ENCODE data around the gene VRK1.

Gene VRK1

DNA sequence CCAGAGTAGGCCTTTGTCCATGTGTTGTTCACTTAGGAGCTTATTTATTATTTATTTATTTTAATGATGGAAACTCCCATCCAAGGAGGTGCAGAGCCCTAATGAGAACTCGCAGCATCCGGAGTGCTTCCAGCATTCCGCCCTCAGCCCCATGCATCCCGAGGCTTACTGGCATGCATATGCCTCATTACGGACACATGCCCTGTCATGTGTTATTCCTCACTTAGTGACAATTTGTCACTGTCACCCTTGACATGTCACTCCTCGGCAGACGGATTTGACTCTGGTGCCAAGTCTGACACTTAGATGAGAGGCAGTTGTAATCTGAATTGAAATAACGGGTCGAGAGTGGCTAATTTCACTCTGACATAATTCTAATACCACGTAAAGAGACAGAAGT lies 132.8 kb downstream of the VRK1 start:
- no peaks in the 10 kb centered on the region for H3K79me1 ChIP-seq (ENCODE audit: low read length)
- no peak overlapping the region for H3K14ac ChIP-seq (ENCODE audit: low read length)
- H3K4me2 ChIP-seq (ENCODE audit: low read length): no peak overlapping the region
- H3K79me2 ChIP-seq (ENCODE audit: control insufficient read depth, insufficient read depth, low read length, poor library complexity): no peaks in the 10 kb centered on the region
- H3K36me3 ChIP-seq (ENCODE audit: control insufficient read depth in 1 of 2, insufficient read depth in 2 of 2, low read length in 2 of 2): no peaks in the 10 kb centered on the region
- no peak overlapping the region for H3K4ac ChIP-seq (ENCODE audit: low read depth, low read length)
- no peak overlapping the region for H2BK120ac ChIP-seq (ENCODE audit: insufficient read depth, low read length, poor library complexity)
- no peak overlapping the region for H2BK5ac ChIP-seq (ENCODE audit: low read depth, low read length, poor library complexity)
- H4K12ac ChIP-seq (ENCODE audit: low read depth, low read length): no peak overlapping the region
- no peak overlapping the region for H3K23ac ChIP-seq (ENCODE audit: low read length)
- no peak overlapping the region for H2AFZ ChIP-seq (ENCODE audit: insufficient read depth, low read length, poor library complexity)
- WGBS (ENCODE audit: extremely low coverage, insufficient coverage, insufficient read length): no CpG with 5 or more reads among the region's 10 CpGs
- H3K9me3 ChIP-seq (ENCODE audit: insufficient read depth, low read depth, low read length): peaks cover 1% of the 10 kb centered on the region
- no peak overlapping the region for H4K91ac ChIP-seq (ENCODE audit: low read depth, low read length)
- no peaks in the 10 kb centered on the region for H3K27me3 ChIP-seq (ENCODE audit: insufficient read depth, low read length)
- DNase-seq: no peak
- H3K4me3 ChIP-seq (ENCODE audit: low read depth, low read length): no peak overlapping the region
- H3K18ac ChIP-seq (ENCODE audit: low read length): no peak overlapping the region
- H2BK12ac ChIP-seq (ENCODE audit: low read length): no peak overlapping the region
- H2AK5ac ChIP-seq (ENCODE audit: low read length): no peak overlapping the region
- no peak overlapping the region for H3K27ac ChIP-seq (ENCODE audit: low read depth, low read length)
- no peak overlapping the region for H3K9ac ChIP-seq (ENCODE audit: low read length)
- no peak overlapping the region for H4K8ac ChIP-seq (ENCODE audit: low read depth, low read length)
- H3K4me1 ChIP-seq (ENCODE audit: control insufficient read depth in 1 of 2, insufficient read depth in 2 of 2, low read length in 2 of 2): peaks cover 4 to 7% of the 10 kb centered on the region in 2 experiments

DNA sequence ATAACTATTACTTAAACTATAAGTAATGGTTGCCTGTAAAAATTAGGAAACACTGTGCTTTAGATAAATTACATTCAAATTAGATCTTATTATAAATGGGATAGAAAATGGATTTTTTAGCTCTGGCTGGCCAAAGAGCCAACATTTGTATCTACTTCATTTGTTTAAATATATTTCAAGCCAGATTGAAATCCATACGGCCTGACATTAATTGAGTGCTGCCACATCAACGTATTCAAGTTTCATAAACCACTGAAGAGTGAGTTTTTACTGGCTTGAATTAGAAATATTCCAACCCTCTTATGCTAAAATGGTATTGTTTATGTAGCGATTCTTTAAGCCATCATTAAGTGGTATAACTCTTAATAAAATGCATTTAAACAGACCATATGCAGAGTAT lies 133.3 kb downstream of the VRK1 start:
- WGBS (ENCODE audit: extremely low coverage, insufficient coverage, insufficient read length): no CpG with 5 or more reads among the region's 3 CpGs
- H3K23ac ChIP-seq (ENCODE audit: low read length): no peak overlapping the region
- no peak overlapping the region for H3K4me3 ChIP-seq (ENCODE audit: low read depth, low read length)
- H3K9me3 ChIP-seq (ENCODE audit: insufficient read depth, low read depth, low read length): no peaks in the 10 kb centered on the region
- peaks cover 0 to under 1% of the 10 kb centered on the region in 2 experiments for H3K4me1 ChIP-seq (ENCODE audit: control insufficient read depth in 1 of 2, insufficient read depth in 2 of 2, low read length in 2 of 2)
- H3K79me2 ChIP-seq (ENCODE audit: control insufficient read depth, insufficient read depth, low read length, poor library complexity): no peaks in the 10 kb centered on the region
- no peak overlapping the region for H4K91ac ChIP-seq (ENCODE audit: low read depth, low read length)
- H2BK120ac ChIP-seq (ENCODE audit: insufficient read depth, low read length, poor library complexity): no peak overlapping the region
- no peak overlapping the region for H2AFZ ChIP-seq (ENCODE audit: insufficient read depth, low read length, poor library complexity)
- no peak overlapping the region for H3K18ac ChIP-seq (ENCODE audit: low read length)
- H2BK5ac ChIP-seq (ENCODE audit: low read depth, low read length, poor library complexity): no peak overlapping the region
- no peak overlapping the region for H3K27ac ChIP-seq (ENCODE audit: low read depth, low read length)
- H3K36me3 ChIP-seq (ENCODE audit: control insufficient read depth in 1 of 2, insufficient read depth in 2 of 2, low read length in 2 of 2): no peaks in the 10 kb centered on the region
- DNase-seq: no peak
- H3K4ac ChIP-seq (ENCODE audit: low read depth, low read length): no peak overlapping the region
- H3K4me2 ChIP-seq (ENCODE audit: low read length): no peak overlapping the region
- H3K9ac ChIP-seq (ENCODE audit: low read length): no peak overlapping the region
- H4K8ac ChIP-seq (ENCODE audit: low read depth, low read length): no peak overlapping the region
- no peaks in the 10 kb centered on the region for H3K27me3 ChIP-seq (ENCODE audit: insufficient read depth, low read length)
- H3K14ac ChIP-seq (ENCODE audit: low read length): no peak overlapping the region
- H4K12ac ChIP-seq (ENCODE audit: low read depth, low read length): no peak overlapping the region
- no peak overlapping the region for H2BK12ac ChIP-seq (ENCODE audit: low read length)
- H3K79me1 ChIP-seq (ENCODE audit: low read length): no peaks in the 10 kb centered on the region
- H2AK5ac ChIP-seq (ENCODE audit: low read length): no peak overlapping the region
